Measurements from ENCODE around the gene PRKCB.

Gene PRKCB

GRCh38 chr16:23835390-23836077 is at the start of gene PRKCB:
PRKCB (plus strand) TSS chr16:23835983.
- peak; percentile 29 for DNase-seq

- no peak for DNase-seq
These were observed 48.7 kb upstream of the PRKCB start for GRCh38 chr16:23786964-23787561.

- no peak for DNase-seq
These were observed 47.1 kb upstream of the PRKCB start for GRCh38 chr16:23788685-23789084.

GRCh38 chr16:23795378-23795777 is 40.4 kb upstream of the PRKCB start:
- DNase-seq, result no peak

- no peak for DNase-seq
These were observed 38.8 kb upstream of the PRKCB start for GRCh38 chr16:23796941-23797340.

- no peak for DNase-seq
These were observed 34.4 kb upstream of the PRKCB start for GRCh38 chr16:23801378-23801777.

- no peak for DNase-seq
These were observed 33.0 kb upstream of the PRKCB start for GRCh38 chr16:23802776-23803175.

- no peak for DNase-seq
These were observed 32.1 kb upstream of the PRKCB start for GRCh38 chr16:23803591-23804123.

- DNase-seq, result no peak
These were observed 28.8 kb upstream of the PRKCB start for GRCh38 chr16:23807028-23807427.

GRCh38 chr16:23821467-23821866 is 14.3 kb upstream of the PRKCB start:
- no peak for DNase-seq

- DNase-seq, result no peak
These were observed 13.7 kb upstream of the PRKCB start for GRCh38 chr16:23821875-23822688.

GRCh38 chr16:23823475-23824384 is 12.1 kb upstream of the PRKCB start:
- DNase-seq, result no peak

- DNase-seq, result no peak
These were observed 10.9 kb upstream of the PRKCB start for GRCh38 chr16:23824909-23825308.

- DNase-seq, result peak; percentile 62
These were observed 9.2 kb upstream of the PRKCB start for GRCh38 chr16:23826528-23827045.

- no peak for DNase-seq
These were observed 8.7 kb upstream of the PRKCB start for GRCh38 chr16:23827057-23827456.

GRCh38 chr16:23829454-23829853 is 6.3 kb upstream of the PRKCB start:
- no peak for DNase-seq

- no peak for DNase-seq
These were observed 5.5 kb upstream of the PRKCB start for GRCh38 chr16:23830276-23830675.

GRCh38 chr16:23832882-23833281 is 2.9 kb upstream of the PRKCB start:
- DNase-seq, result no peak

- no peak for DNase-seq
These were observed 2.3 kb upstream of the PRKCB start for GRCh38 chr16:23833504-23833903.

- DNase-seq, result no peak
These were observed 1.7 kb upstream of the PRKCB start for GRCh38 chr16:23833960-23834685.

- no peak for DNase-seq
These were observed 258 bp downstream of the PRKCB start for GRCh38 chr16:23836078-23836403.

All from SIG-M5 (cell line).